ENCODE results near the gene STEAP1.

DNA sequence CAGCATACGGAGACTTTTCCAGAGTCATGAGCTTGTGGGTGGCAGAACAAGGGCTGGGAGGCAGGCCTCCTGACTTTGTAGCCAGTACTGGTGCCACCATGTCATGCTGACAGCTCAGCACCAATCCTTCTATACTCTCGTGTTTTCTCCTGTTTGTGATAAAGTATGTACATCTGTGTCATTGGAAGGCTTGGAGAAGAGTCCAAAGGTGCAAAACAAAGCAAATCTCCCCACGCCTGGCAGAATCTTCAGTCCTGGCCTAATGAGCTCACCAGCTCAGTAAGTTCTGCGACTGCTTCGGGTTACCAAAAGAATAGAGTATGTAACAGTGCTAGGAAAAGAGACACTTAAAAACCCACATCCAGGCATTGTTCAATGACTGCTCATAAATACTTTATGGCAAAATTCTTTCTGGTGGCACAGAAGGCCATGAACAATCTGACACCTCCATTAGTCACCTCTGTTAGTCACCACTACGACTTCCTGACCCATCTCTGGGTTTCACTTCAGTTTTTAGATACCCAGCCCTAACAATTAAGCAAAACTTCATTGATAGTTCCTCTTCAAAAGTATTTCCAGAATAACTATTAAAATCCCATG lies 24.5 kb downstream of the STEAP1 start:
- TF ChIP-seq POLR2AphosphoS5 (IDR thresholded peaks at IDR 0.05; ENCODE audit: borderline replicate concordance, low read depth, low read length) = no peak
- no peak for TF ChIP-seq EZH2 (IDR thresholded peaks at IDR 0.05)
- no peak for TF ChIP-seq FOXP2 (optimal IDR thresholded peaks at IDR 0.05; ENCODE audit: control extremely low read depth, extremely low read length, insufficient read depth)

Data from SK-N-MC (cell line).